PC-3 (cell line): ENCODE measurements around the gene TMEM63B. TPM values are rescaled to one million over a fixed set of nuclear protein-coding genes. Genes with fewer than 3 reads are reported as not detected.

Source experiments
- ATAC-seq: fragments of 200-7000 bp; cut with Tn5 transposase; 2 replicates; pipeline ENCODE4 v1.9.1; 2020; ENCODE audit warnings: mild to moderate bottlenecking, moderate library complexity
- BruUV-seq: library from RNA; stranded (reverse); fragments of 400-500 nt; replicated peaks from 2 replicates; lab custom pipeline; 2021; lab: Mats Ljungman, UMichigan
- CTCF ChIA-PET: fragments of 300-600 bp; sonication (Branson Sonifier 250); formaldehyde crosslinking; loops from one replicate; lab custom pipeline; 2022; ENCODE audit warnings: antibody characterized with exemption; lab: Charles Lee
- POLR2A ChIA-PET: fragments of 300-600 bp; sonication (Branson Sonifier 250); formaldehyde crosslinking; loops from one replicate; lab custom pipeline; 2022; ENCODE audit warnings: antibody characterized with exemption; ENCODE audit not compliant: unreplicated experiment; lab: Charles Lee
- DNase-seq: peaks from one replicate; pipeline ENCODE4 v3.0.0-alpha.2; 2015
- H2AFZ ChIP-seq: fragments of 300-600 bp; sonication (generic); 2 replicates; pipeline ENCODE4 v1.6.0; 2016; ENCODE audit warnings: antibody characterized with exemption, low read length
- H3F3A ChIP-seq: fragments of 300-600 bp; sonication (generic); one replicate; pipeline ENCODE4 v1.6.0; 2017; ENCODE audit warnings: antibody characterized with exemption, low read length, control low read depth, mild to moderate bottlenecking; ENCODE audit not compliant: unreplicated experiment
- H3K27ac ChIP-seq: fragments of 300-600 bp; sonication (generic); 2 replicates; pipeline ENCODE4 v1.5.1; 2016; ENCODE audit warnings: mild to moderate bottlenecking, low read length
- H3K27me3 ChIP-seq: fragments of 300-600 bp; sonication (generic); 2 replicates; pipeline ENCODE4 v1.6.1; 2016; ENCODE audit warnings: low read length, mixed read lengths
- H3K36me3 ChIP-seq: fragments of 300-600 bp; sonication (generic); 2 replicates; pipeline ENCODE4 v1.6.1; 2016; ENCODE audit warnings: low read depth, mixed run types, low read length, mixed read lengths
- H3K4me1 ChIP-seq: fragments of 300-600 bp; sonication (generic); 2 replicates; pipeline ENCODE4 v1.5.1; 2016; ENCODE audit warnings: low read length; ENCODE audit not compliant: insufficient read depth
- H3K4me2 ChIP-seq: fragments of 300-600 bp; sonication (generic); 2 replicates; pipeline ENCODE4 v1.6.0; 2016; ENCODE audit warnings: low read length
- H3K4me3 ChIP-seq: fragments of 300-600 bp; sonication (generic); 2 replicates; pipeline ENCODE4 v1.5.1; 2016; ENCODE audit warnings: mild to moderate bottlenecking, low read length, mixed read lengths
- H3K79me2 ChIP-seq: fragments of 300-600 bp; sonication (generic); 2 replicates; pipeline ENCODE4 v1.6.1; 2017; ENCODE audit warnings: low read length, mixed read lengths
- H3K9ac ChIP-seq: fragments of 300-600 bp; sonication (generic); 2 replicates; pipeline ENCODE4 v1.6.0; 2016; ENCODE audit warnings: mild to moderate bottlenecking, low read length
- H3K9me2 ChIP-seq: fragments of 300-600 bp; sonication (generic); replicated peaks from 2 replicates; pipeline ENCODE4 v1.6.1; 2016; ENCODE audit warnings: mixed run types, low read length, mixed read lengths
- H3K9me3 ChIP-seq: fragments of 300-600 bp; sonication (generic); 2 replicates; pipeline ENCODE4 v1.6.1; 2016; ENCODE audit warnings: low read length, mixed read lengths
- H4K20me1 ChIP-seq: fragments of 300-600 bp; sonication (generic); 2 replicates; pipeline ENCODE4 v1.6.1; 2016; ENCODE audit warnings: low read length, mixed read lengths
- CTCF ChIP-seq: fragments of 300-600 bp; sonication (generic); conservative IDR thresholded peaks from 2 replicates; pipeline ENCODE4 v1.5.1; 2017; ENCODE audit warnings: antibody characterized with exemption, low read depth, mild to moderate bottlenecking, low read length
- EZH2 ChIP-seq: fragments of 300-600 bp; sonication (generic); IDR thresholded peaks from one replicate; pipeline ENCODE4 v1.6.1; 2017; ENCODE audit warnings: antibody characterized with exemption, mild to moderate bottlenecking, low read length; ENCODE audit not compliant: unreplicated experiment
- EZH2phosphoT487 ChIP-seq: fragments of 300-600 bp; sonication (generic); IDR thresholded peaks from 2 replicates; pipeline ENCODE4 v1.6.1; 2018; ENCODE audit warnings: mild to moderate bottlenecking, antibody characterized with exemption, low read length, borderline replicate concordance
- intact Hi-C: fragments of 100-400 bp; cut with micrococcal nuclease; formaldehyde crosslinking; loops from 2 replicates; pipeline ENCODE4 v1.9.0; 2023
- total RNA-seq: library from RNA; depleted of rRNA; stranded (reverse); fragments of >200 nt; gene quantifications from 2 replicates; pipeline ENCODE4 v1.2.3, GENCODE V29; 2014

The TMEM63B gene
- total RNA-seq, 1 experiment from 2014 or later = 23.6 TPM

DNA sequence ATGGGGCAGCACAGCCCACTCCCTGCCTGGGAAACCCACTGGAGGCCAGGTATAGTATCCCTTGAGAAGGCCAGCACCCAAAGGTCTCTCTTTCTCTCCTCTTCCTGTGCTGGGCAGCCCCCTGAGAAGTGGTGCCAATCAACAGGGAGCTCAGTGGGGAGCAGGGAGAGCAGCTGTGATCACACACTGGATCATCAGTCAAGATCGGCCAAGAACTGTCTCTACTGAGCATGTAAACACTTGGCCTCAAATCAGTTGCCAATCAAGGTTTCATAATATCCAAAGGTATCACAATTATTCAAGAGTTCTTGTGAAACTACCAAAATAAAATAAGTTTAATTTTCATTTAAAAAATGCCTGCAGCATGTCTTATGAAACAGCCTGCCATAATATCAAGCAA lies 18.9 kb upstream of the TMEM63B start:
- Histone ChIP-seq H3F3A (no peaks in the 10 kb centered on the region), H4K20me1 (0 out of 2 replicates have a peak, but pooled peaks cover 10% of the 10 kb centered on the region), H3K27me3 (no peaks in the 10 kb centered on the region), H3K27ac (no peak overlapping the region), H3K9ac (no peak overlapping the region), H3K4me2 (no peak overlapping the region), H3K4me1 (no peaks in the 10 kb centered on the region), H2AFZ (no peak overlapping the region), H3K4me3 (no peak overlapping the region), H3K36me3 (peaks cover 78% of the 10 kb centered on the region), H3K9me3 (no peaks in the 10 kb centered on the region), H3K9me2 (no peaks in the 10 kb centered on the region), H3K79me2 (peaks cover 73% of the 10 kb centered on the region)
- ChIA-PET POLR2A (no interaction called here), CTCF (interaction anchor here (0.7 kb wide), 1 partner anchor 153 kb away, joined by 3 read pairs; no protein-coding TSS in a partner anchor)
- BruUV-seq = no TSS peak
- intact Hi-C loops = no loop called here
- TF ChIP-seq CTCF (no peak), EZH2 (no peak), EZH2phosphoT487 (no peak)
- ATAC-seq = no peak
- DNase-seq = no peak

- no peaks in the 10 kb centered on the region for H3K9me2 ChIP-seq
- H3K4me2 ChIP-seq = no peak overlapping the region
- H3K4me3 ChIP-seq = no peak overlapping the region
- H3K79me2 ChIP-seq = peaks cover 81% of the 10 kb centered on the region
- no peak overlapping the region for H3K9ac ChIP-seq
- ATAC-seq (no peak), DNase-seq (no peak)
- CTCF ChIA-PET = interaction anchor here (0.7 kb wide), 1 partner anchor 153 kb away, joined by 3 read pairs; no protein-coding TSS in a partner anchor
- TF ChIP-seq EZH2 = no peak
- no peak for TF ChIP-seq CTCF
- TF ChIP-seq EZH2phosphoT487 = no peak
- intact Hi-C loops = no loop called here
- no peaks in the 10 kb centered on the region for H3K4me1 ChIP-seq
- 0 out of 2 replicates have a peak, but pooled peaks cover 10% of the 10 kb centered on the region for H4K20me1 ChIP-seq
- peaks cover 77% of the 10 kb centered on the region for H3K36me3 ChIP-seq
- no peaks in the 10 kb centered on the region for H3K27me3 ChIP-seq
- H3F3A ChIP-seq = no peaks in the 10 kb centered on the region
- H3K9me3 ChIP-seq = no peaks in the 10 kb centered on the region
- no TSS peak for BruUV-seq
- H2AFZ ChIP-seq = no peak overlapping the region
- POLR2A ChIA-PET = no interaction called here
- H3K27ac ChIP-seq = no peak overlapping the region
These were observed 18.1 kb upstream of the TMEM63B start for GRCh38 chr6:44109212-44109611.

DNA sequence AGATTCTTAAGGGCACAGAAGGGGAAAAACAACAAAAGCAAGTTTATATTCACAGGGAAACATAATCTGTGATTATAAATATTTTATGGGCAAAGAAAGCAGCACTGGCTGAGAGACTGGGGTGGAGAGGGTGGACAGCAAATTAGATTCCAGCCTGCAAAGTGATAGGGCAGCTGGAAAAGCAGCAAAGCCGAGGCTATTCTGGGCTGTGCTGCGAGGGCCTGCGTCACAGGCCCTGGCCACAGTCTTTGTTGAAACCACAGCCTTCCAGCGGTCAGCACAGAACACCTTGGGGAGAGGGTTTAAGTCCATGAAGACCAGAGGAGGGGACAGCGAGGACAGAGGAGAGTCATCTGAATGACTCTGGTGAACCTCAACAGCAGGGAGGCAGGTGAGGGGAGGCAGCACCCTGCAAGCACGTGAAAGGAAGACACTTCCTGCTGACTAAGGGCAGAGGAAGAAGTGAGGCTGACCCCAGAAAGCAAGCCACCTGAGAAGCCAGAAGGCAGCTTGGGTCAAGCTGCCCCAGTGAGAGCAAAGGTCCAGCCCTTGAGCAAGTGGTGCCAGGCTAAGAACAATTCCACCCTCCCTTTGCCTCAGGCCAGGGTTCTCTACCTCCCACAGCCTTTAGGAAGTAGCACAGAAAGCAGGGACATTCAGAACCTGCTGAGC lies 17.2 kb upstream of the TMEM63B start:
- H3K36me3 ChIP-seq = peaks cover 75% of the 10 kb centered on the region
- H3K4me2 ChIP-seq = no peak overlapping the region
- H4K20me1 ChIP-seq = 0 out of 2 replicates have a peak, but pooled peaks cover under 1% of the 10 kb centered on the region
- H3F3A ChIP-seq = no peaks in the 10 kb centered on the region
- H3K9me2 ChIP-seq = no peaks in the 10 kb centered on the region
- peaks cover 5% of the 10 kb centered on the region for H3K4me1 ChIP-seq
- no peaks in the 10 kb centered on the region for H3K9me3 ChIP-seq
- DNase-seq = no peak
- POLR2A ChIA-PET = no interaction called here
- no peak overlapping the region for H2AFZ ChIP-seq
- H3K27me3 ChIP-seq = no peaks in the 10 kb centered on the region
- no peak for TF ChIP-seq EZH2
- TF ChIP-seq CTCF = no peak
- TF ChIP-seq EZH2phosphoT487 = no peak
- no peak for ATAC-seq
- H3K9ac ChIP-seq = no peak overlapping the region
- CTCF ChIA-PET = no interaction called here
- H3K79me2 ChIP-seq = peaks cover 86% of the 10 kb centered on the region
- no peak overlapping the region for H3K4me3 ChIP-seq
- no TSS peak for BruUV-seq
- intact Hi-C loops = no loop called here
- H3K27ac ChIP-seq = no peak overlapping the region
